ENCODE data around the gene NALCN.

- no peak for TF ChIP-seq CTCF (IDR thresholded peaks at IDR 0.05; ENCODE audit: poor library complexity)
- TF ChIP-seq EZH2 (IDR thresholded peaks at IDR 0.05; ENCODE audit: borderline replicate concordance) = no peak
- TF ChIP-seq EZH2phosphoT487 (IDR thresholded peaks at IDR 0.05; ENCODE audit: low read depth, severe bottlenecking, unreplicated experiment) = no peak
These were observed 89.6 kb downstream of the NALCN start for GRCh38 chr13:101326710-101327109.

Data from hepatocyte (in vitro differentiated cells).